Measurements from ENCODE around the gene POR. TPM values are rescaled to one million over a fixed set of nuclear protein-coding genes. Genes with fewer than 3 reads are reported as not detected.

Gene POR
- total and polyA plus RNA-seq, 2 of the 8 experiments (the other 6 are each of a cell fraction or from before 2014, with no cell fraction given): 98.7 to 144 TPM

DNA sequence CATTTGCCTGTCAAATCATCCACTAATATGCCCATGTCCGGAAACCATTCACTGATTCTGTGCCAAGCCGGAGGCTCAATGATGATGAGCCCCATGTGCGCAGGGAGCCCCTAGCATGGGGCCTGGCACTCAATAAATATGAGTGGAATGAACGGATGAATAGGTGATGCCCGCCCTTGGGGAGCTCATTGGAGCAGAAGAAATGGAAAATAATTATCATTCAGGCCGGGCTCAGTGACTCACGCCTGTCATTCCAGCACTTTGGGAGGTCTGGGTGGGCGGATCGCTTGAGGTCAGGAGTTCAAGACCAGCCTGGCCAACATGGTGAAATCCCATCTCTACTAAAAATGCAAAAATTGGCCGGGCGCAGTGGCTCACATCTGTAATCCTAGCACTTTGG is 25.1 kb upstream of the POR start:
- no peak for FAIRE-seq
- no peak overlapping the region for H2AK5ac ChIP-seq (ENCODE audit: low read depth, low read length)
- no peak overlapping the region for H2BK120ac ChIP-seq (replicated peaks; ENCODE audit: low read depth, low read length)
- ChIA-PET POLR2A (ENCODE audit: partially characterized antibody) (interaction anchor here (0.7 to 3.8 kb wide), 9 partner anchors 9 to 158 kb away, joined by 3 to 23 read pairs (median 4); partner anchors contain the start of genes MDH2, RHBDD2 and STYXL1), CTCF (ENCODE audit: partially characterized antibody) (interaction anchor here (0.5 to 1.7 kb wide), 5 partner anchors 18 to 192 kb away, joined by 3 to 5 read pairs (median 4); no protein-coding TSS in a partner anchor)
- WGBS, 2 experiments (ENCODE audit: extremely low coverage in 1 of 2, insufficient coverage in 1 of 2, insufficient read length in 1 of 2, insufficient replicate concordance in 2 of 2, low coverage in 1 of 2, low lambda C conversion rate in 2 of 2, missing lambda C conversion rate in 1 of 2): 89% methylated on average over 11 of the region's 11 CpGs; no CpG with 5 or more reads in 1 of the 2 experiments
- no peaks in the 10 kb centered on the region for H3K23me2 ChIP-seq (ENCODE audit: low read depth, low read length)
- no peaks in the 10 kb centered on the region for H3K79me1 ChIP-seq (ENCODE audit: low read depth, low read length)
- no peak overlapping the region for H4K91ac ChIP-seq (replicated peaks; ENCODE audit: insufficient read length, low read length)
- H3K27me3 ChIP-seq (replicated peaks in 1 of 4; ENCODE audit: control insufficient read depth in 3 of 4, extremely low read depth in 1 of 4, insufficient read depth in 3 of 4, low read length in 3 of 4): no peaks in the 10 kb centered on the region
- H2BK15ac ChIP-seq (ENCODE audit: low read length): no peak overlapping the region
- H3K18ac ChIP-seq (ENCODE audit: extremely low read depth, low read length): no peak overlapping the region
- H4K20me1 ChIP-seq (replicated peaks in 1 of 2; ENCODE audit: control insufficient read depth in 1 of 2, insufficient read depth in 2 of 2, low read length in 2 of 2): peaks cover 2 to 15% of the 10 kb centered on the region in 2 experiments
- no peak for DNase-seq (ENCODE audit: low read depth in 1 of 2, low spot score in 2 of 2)
- H3K4ac ChIP-seq (replicated peaks; ENCODE audit: insufficient read length, low read depth, low read length): no peak overlapping the region
- H3K23ac ChIP-seq (ENCODE audit: insufficient read length): no peak overlapping the region
- H3K27ac ChIP-seq (ENCODE audit: low read depth, low read length): no peak overlapping the region
- H3K36me3 ChIP-seq (ENCODE audit: control insufficient read depth in 2 of 4, insufficient read depth in 4 of 4, low read length in 3 of 4): peaks cover 6 to 27% (median 20%) of the 10 kb centered on the region in 4 experiments; a peak in 6 of 8 replicates
- no peak overlapping the region for H3K4me3 ChIP-seq (ENCODE audit: extremely low read depth in 1 of 4, insufficient read depth in 2 of 4, low read depth in 3 of 4, low read length in 4 of 4)
- H3K4me2 ChIP-seq (ENCODE audit: insufficient read depth in 1 of 2, low read depth in 2 of 2, low read length in 2 of 2): no peak overlapping the region
- no peak overlapping the region for H3K14ac ChIP-seq (ENCODE audit: insufficient read length)
- no peaks in the 10 kb centered on the region for H3K9me3 ChIP-seq (ENCODE audit: insufficient read depth in 2 of 2, low read depth in 1 of 2, low read length in 1 of 2)
- TF ChIP-seq ASH2L (IDR thresholded peaks at IDR 0.05; ENCODE audit: low read length): no peak
- TF ChIP-seq SIRT6 (IDR thresholded peaks at IDR 0.05; ENCODE audit: low read length): no peak
- no peak for TF ChIP-seq NANOG (IDR thresholded peaks at IDR 0.05; ENCODE audit: insufficient read depth, low read depth, low read length, poor library complexity, severe bottlenecking)
- no peak for TF ChIP-seq EZH2 (IDR thresholded peaks at IDR 0.05; ENCODE audit: low read depth, low read length, severe bottlenecking)
- no peak for TF ChIP-seq EP300 (IDR thresholded peaks at IDR 0.05; ENCODE audit: borderline replicate concordance in 1 of 2, low read depth in 2 of 2, low read length in 2 of 2)
- TF ChIP-seq SRF (IDR thresholded peaks at IDR 0.05; ENCODE audit: low read depth, low read length): no peak
- no peak for TF ChIP-seq TBP (IDR thresholded peaks at IDR 0.05; ENCODE audit: low read depth, low read length)
- TF ChIP-seq, protein P1, sequence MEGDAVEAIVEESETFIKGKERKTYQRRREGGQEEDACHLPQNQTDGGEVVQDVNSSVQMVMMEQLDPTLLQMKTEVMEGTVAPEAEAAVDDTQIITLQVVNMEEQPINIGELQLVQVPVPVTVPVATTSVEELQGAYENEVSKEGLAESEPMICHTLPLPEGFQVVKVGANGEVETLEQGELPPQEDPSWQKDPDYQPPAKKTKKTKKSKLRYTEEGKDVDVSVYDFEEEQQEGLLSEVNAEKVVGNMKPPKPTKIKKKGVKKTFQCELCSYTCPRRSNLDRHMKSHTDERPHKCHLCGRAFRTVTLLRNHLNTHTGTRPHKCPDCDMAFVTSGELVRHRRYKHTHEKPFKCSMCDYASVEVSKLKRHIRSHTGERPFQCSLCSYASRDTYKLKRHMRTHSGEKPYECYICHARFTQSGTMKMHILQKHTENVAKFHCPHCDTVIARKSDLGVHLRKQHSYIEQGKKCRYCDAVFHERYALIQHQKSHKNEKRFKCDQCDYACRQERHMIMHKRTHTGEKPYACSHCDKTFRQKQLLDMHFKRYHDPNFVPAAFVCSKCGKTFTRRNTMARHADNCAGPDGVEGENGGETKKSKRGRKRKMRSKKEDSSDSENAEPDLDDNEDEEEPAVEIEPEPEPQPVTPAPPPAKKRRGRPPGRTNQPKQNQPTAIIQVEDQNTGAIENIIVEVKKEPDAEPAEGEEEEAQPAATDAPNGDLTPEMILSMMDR (IDR thresholded peaks at IDR 0.05; ENCODE audit: control extremely low read depth in 1 of 3, insufficient read depth in 1 of 3, low read depth in 1 of 3, low read length in 3 of 3): no peak
- TF ChIP-seq POU5F1 (IDR thresholded peaks at IDR 0.05; ENCODE audit: low read depth, low read length): no peak
- TF ChIP-seq RAD21 (IDR thresholded peaks at IDR 0.05 in 1 of 2, conservative IDR thresholded peaks at IDR 0.05 in 1 of 2; ENCODE audit: low read depth in 2 of 2, low read length in 2 of 2): no peak
- H3K56ac ChIP-seq (replicated peaks; ENCODE audit: insufficient read length, low read depth, low read length): no peak overlapping the region
- no peak overlapping the region for H2BK5ac ChIP-seq (ENCODE audit: low read depth, low read length)
- H3K4me1 ChIP-seq (replicated peaks in 1 of 4; ENCODE audit: control insufficient read depth in 3 of 4, insufficient read depth in 4 of 4, low read length in 3 of 4): peaks cover 0 to 5% (median 3%) of the 10 kb centered on the region in 4 experiments; a peak in 4 of 7 replicates
- no peak overlapping the region for H2BK20ac ChIP-seq (ENCODE audit: low read length)
- H2AFZ ChIP-seq (ENCODE audit: low read length): no peak overlapping the region
- no peak overlapping the region for H4K8ac ChIP-seq (ENCODE audit: extremely low read depth, insufficient read depth, low read length)
- H4K5ac ChIP-seq (ENCODE audit: insufficient read length, low read depth, low read length): no peak overlapping the region
- H2BK12ac ChIP-seq (ENCODE audit: low read depth, low read length): no peak overlapping the region
- H3K79me2 ChIP-seq (ENCODE audit: control insufficient read depth in 1 of 2, insufficient read depth in 2 of 2, low read length in 2 of 2): no peaks in the 10 kb centered on the region
- no peak overlapping the region for H3K9ac ChIP-seq (replicated peaks in 1 of 4; ENCODE audit: extremely low read depth in 1 of 4, low read depth in 3 of 4, low read length in 3 of 4)
